Measurements from ENCODE around the gene LRRC4. TPM values are rescaled to one million over a fixed set of nuclear protein-coding genes. Genes with fewer than 3 reads are reported as not detected.
A peak's percentile ranks its signal among the peaks of the same experiment; 100 is the strongest.

Gene LRRC4
- total and polyA plus RNA-seq, 2 donors (not counting 3 experiments of a cell fraction or from before 2014, with no cell fraction given): 3.8 to 4.2 TPM

GRCh38 chr7:127983804-127984332, 47.4 kb downstream of the LRRC4 start:
- H3K9ac ChIP-seq (replicated peaks; ENCODE audit: extremely low read depth, insufficient read depth, low read length): no peak overlapping the region
- H3K9me3 ChIP-seq (replicated peaks; ENCODE audit: control insufficient read depth, insufficient read depth, low read length): no peaks in the 10 kb centered on the region
- peaks cover 4% of the 10 kb centered on the region for H4K20me1 ChIP-seq (replicated peaks; ENCODE audit: control insufficient read depth, extremely low read depth, insufficient read depth, low read length)
- BruUV-seq (replicated peaks): no TSS peak
- no peaks in the 10 kb centered on the region for H3K27me3 ChIP-seq (ENCODE audit: control insufficient read depth in 2 of 2, insufficient read depth in 2 of 2, low read length in 2 of 2)
- CTCF ChIA-PET: interaction anchor here (1.0 to 1.8 kb wide), 2 partner anchors 31 to 226 kb away, joined by 3 to 4 read pairs; no protein-coding TSS in a partner anchor
- no peak overlapping the region for H2AFZ ChIP-seq (ENCODE audit: low read depth, low read length)
- H3K79me2 ChIP-seq (ENCODE audit: control insufficient read depth, insufficient read depth, low read length): no peaks in the 10 kb centered on the region
- dilution Hi-C loops (cut with MboI; ENCODE audit: extremely low pct_ligation_motif_present, low sequenced_read_pairs): no loop called here
- DNase-seq (ENCODE audit: low read depth, low spot score) (peak; percentile 45), FAIRE-seq (no peak)
- POLR2A ChIA-PET: no interaction called here
- TF ChIP-seq CTCF (IDR thresholded peaks at IDR 0.05; ENCODE audit: extremely low read depth in 1 of 2, insufficient read depth in 1 of 2, low read depth in 1 of 2, low read length in 2 of 2) (no peak), MYC (IDR thresholded peaks at IDR 0.05; ENCODE audit: low read depth, low read length) (no peak), EZH2 (IDR thresholded peaks at IDR 0.05; ENCODE audit: borderline replicate concordance, low read depth, low read length, severe bottlenecking) (no peak), GATA2 (IDR thresholded peaks at IDR 0.05; ENCODE audit: insufficient read depth, insufficient read length, low read depth, low read length) (no peak), JUN (IDR thresholded peaks at IDR 0.05; ENCODE audit: borderline replicate concordance, insufficient read depth, insufficient read length, low read depth) (no peak), MAX (IDR thresholded peaks at IDR 0.05; ENCODE audit: insufficient read depth, insufficient read length) (no peak), FOS (IDR thresholded peaks at IDR 0.05; ENCODE audit: borderline replicate concordance, insufficient read depth, low read length) (no peak)
- H3K27ac ChIP-seq (ENCODE audit: insufficient read depth, low read depth, low read length): no peak overlapping the region
- no peaks in the 10 kb centered on the region for H3K9me1 ChIP-seq (replicated peaks; ENCODE audit: control insufficient read depth, extremely low read depth, insufficient read depth, low read length)
- H3K4me3 ChIP-seq (replicated peaks in 1 of 3; ENCODE audit: insufficient read depth in 1 of 3, low read depth in 1 of 3, low read length in 3 of 3): no peak overlapping the region
- no peak overlapping the region for H3K4me2 ChIP-seq (ENCODE audit: insufficient read depth, low read length)
- H3K36me3 ChIP-seq (ENCODE audit: control insufficient read depth in 2 of 2, extremely low read depth in 1 of 2, insufficient read depth in 2 of 2, low read length in 2 of 2): no peaks in the 10 kb centered on the region
- intact Hi-C loops (cut with micrococcal nuclease): no loop called here
- H3K4me1 ChIP-seq (ENCODE audit: control insufficient read depth, extremely low read depth, insufficient read depth, low read length): no peaks in the 10 kb centered on the region
